Glomerular endothelial cell (primary cell): Measurements from ENCODE around the gene FUS. TPM values are rescaled to one million over a fixed set of nuclear protein-coding genes. Genes with fewer than 3 reads are reported as not detected.

Experiments
- DNase-seq: peaks from one replicate; pipeline ENCODE4 v3.0.0-alpha.2; 2011; ENCODE audit warnings: low read depth, low spot score; ENCODE audit errors: extremely low read depth
- total RNA-seq: library from RNA; depleted of rRNA; stranded (reverse); fragments of >200 nt; gene quantifications from 2 replicates; pipeline ENCODE4 v1.2.3, GENCODE V29; 2015

The FUS gene
- total RNA-seq, 1 donor from 2014 or later: 107 TPM

- DNase-seq: no peak
Measured at GRCh38 chr16:31225193-31225592, 45.3 kb downstream of the FUS start.

GRCh38 chr16:31228206-31228605, 48.3 kb downstream of the FUS start:
- DNase-seq: no peak

- DNase-seq: no peak
Measured at GRCh38 chr16:31229501-31229900, 49.6 kb downstream of the FUS start.

GRCh38 chr16:31238041-31238440, 58.1 kb downstream of the FUS start:
- DNase-seq: no peak

Other genes with a start within 250 kb of the FUS start
- gene ORAI3, start 231.1 kb upstream of the FUS start, total RNA-seq: 40.0 and 47.3 TPM in 2 replicates
- 12.5 and 24.6 TPM in 2 replicates for gene SETD1A, start 222.4 kb upstream of the FUS start, total RNA-seq
- gene HSD3B7, start 194.9 kb upstream of the FUS start, total RNA-seq: 7.8 and 12.7 TPM in 2 replicates
- gene STX1B, start 169.5 kb upstream of the FUS start, total RNA-seq: 0.41 and 2.6 TPM in 2 replicates
- gene STX4, start 146.6 kb upstream of the FUS start, total RNA-seq: 36.4 and 44.7 TPM in 2 replicates
- 13.8 and 16.3 TPM in 2 replicates for gene ZNF668, start 105.9 kb upstream of the FUS start, total RNA-seq
- 17.6 and 22.1 TPM in 2 replicates for gene ZNF646, start 105.7 kb upstream of the FUS start, total RNA-seq
- gene PRSS53, start 91.2 kb upstream of the FUS start, total RNA-seq: 0.68 and 4.8 TPM in 2 replicates
- 162 and 167 TPM in 2 replicates for gene VKORC1, start 85.3 kb upstream of the FUS start, total RNA-seq
- gene BCKDK, start 71.8 kb upstream of the FUS start, total RNA-seq: 67.5 and 73.5 TPM in 2 replicates
- 29.1 and 32.6 TPM in 2 replicates for gene KAT8, start 62.5 kb upstream of the FUS start, total RNA-seq
- gene PRSS8, start 44.4 kb upstream of the FUS start, total RNA-seq: 0.12 and 1.5 TPM in 2 replicates
- gene PRSS36, start 30.1 kb upstream of the FUS start, total RNA-seq: 0.10 TPM in 1 of 2 replicates, not detected in the other
- 32.2 and 33.1 TPM in 2 replicates for gene PYCARD, start 22.6 kb downstream of the FUS start, total RNA-seq
- not detected in 2 replicates for gene TRIM72, start 34.0 kb downstream of the FUS start, total RNA-seq
- not detected in 2 replicates for gene PYDC1, start 37.0 kb downstream of the FUS start, total RNA-seq
- 0.10 and 0.12 TPM in 2 replicates for gene ITGAM, start 79.8 kb downstream of the FUS start, total RNA-seq
- 0.23 and 0.63 TPM in 2 replicates for gene ITGAX, start 175.0 kb downstream of the FUS start, total RNA-seq
- not detected in 2 replicates for gene ITGAD, start 213.2 kb downstream of the FUS start, total RNA-seq
- not detected in 2 replicates for gene COX6A2, start 248.2 kb downstream of the FUS start, total RNA-seq